Stimulated activated CD4-positive, alpha-beta T cell treated with anti-CD3 and anti-CD28 coated beads, Interleukin-1b, Interleukin-23, amount 100 ng/mL, for 48 hours (primary cell): ENCODE results near the gene KCTD11.
"Not testable (repeated sequence)": the region's sequence is repeated elsewhere in the genome, so short reads cannot be mapped to it uniquely, and the experiment has no call there.

Experiments
- DNase-seq: peaks from one replicate; pipeline ENCODE4 v3.0.0-alpha.2; 2020

Gene KCTD11

GRCh38 chr17:7323731-7324437 is 28.1 kb upstream of the KCTD11 start:
- peak; percentile 47 for DNase-seq

DNA sequence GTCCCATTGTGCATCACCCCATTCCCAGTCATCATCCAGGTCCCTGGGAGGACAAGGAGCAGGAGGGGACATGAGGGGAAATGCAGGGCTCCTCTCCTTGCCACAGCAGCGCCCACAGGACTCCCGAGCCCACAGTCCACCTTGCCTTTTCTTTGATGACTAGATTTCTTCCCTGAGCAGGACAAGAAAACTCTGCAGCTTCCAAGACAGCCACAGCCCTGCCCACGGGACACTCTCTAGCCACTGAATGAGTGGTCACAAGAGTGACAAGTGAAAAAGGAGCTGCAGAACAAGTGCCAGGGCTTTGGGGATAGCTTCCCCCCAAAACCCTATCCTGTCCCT is 27.6 kb upstream of the KCTD11 start:
- no peak for DNase-seq

GRCh38 chr17:7325031-7325528 is 26.9 kb upstream of the KCTD11 start:
- DNase-seq = no peak

GRCh38 chr17:7326186-7326585 is 25.8 kb upstream of the KCTD11 start:
- no peak for DNase-seq

GRCh38 chr17:7327056-7327455 is 24.9 kb upstream of the KCTD11 start:
- no peak for DNase-seq

GRCh38 chr17:7327501-7327900 is 24.5 kb upstream of the KCTD11 start:
- DNase-seq = no peak

- no peak for DNase-seq
Observed at GRCh38 chr17:7328009-7328408, 24.0 kb upstream of the KCTD11 start.

- no peak for DNase-seq
Observed at GRCh38 chr17:7328840-7329373, 23.1 kb upstream of the KCTD11 start, which contains the start of gene NEURL4. NEURL4 (minus strand) TSS chr17:7329335; CDS start chr17:7329312, 23 bp downstream.

- peak; percentile 97 for DNase-seq
Observed at GRCh38 chr17:7329374-7329996, 22.5 kb upstream of the KCTD11 start.

DNA sequence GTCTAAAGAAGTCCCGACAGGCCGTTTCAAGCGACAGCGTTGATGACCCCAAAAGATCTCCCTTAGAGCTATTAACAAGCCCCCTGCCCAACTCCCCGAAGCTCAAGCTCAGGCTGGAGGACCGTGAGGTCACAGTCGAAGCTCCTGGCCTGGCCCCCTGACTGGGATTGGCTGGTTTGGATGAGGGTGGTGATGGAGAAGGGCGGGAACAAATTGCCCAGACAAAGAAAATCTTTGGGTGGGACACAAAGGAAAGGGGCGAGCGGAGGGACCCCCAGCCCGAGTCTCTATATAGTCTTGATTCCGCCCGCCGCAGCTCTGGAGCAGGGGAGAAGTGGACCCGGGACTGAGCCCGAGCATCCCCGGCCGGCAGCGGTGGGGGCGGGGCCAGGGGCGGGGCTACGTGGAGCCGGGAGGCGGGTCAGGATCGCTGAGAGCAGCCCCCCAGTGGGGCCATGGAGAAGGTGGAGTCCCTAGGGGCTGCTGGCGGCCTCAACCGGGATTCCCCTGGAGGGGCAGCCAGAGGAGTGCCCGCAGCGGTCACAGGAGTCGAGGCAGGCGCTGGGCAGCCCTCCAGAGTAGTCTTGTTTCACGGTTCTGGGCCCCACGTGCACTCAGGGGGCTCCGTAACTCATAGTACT is 21.8 kb upstream of the KCTD11 start:
- DNase-seq = peak; percentile 84

DNA sequence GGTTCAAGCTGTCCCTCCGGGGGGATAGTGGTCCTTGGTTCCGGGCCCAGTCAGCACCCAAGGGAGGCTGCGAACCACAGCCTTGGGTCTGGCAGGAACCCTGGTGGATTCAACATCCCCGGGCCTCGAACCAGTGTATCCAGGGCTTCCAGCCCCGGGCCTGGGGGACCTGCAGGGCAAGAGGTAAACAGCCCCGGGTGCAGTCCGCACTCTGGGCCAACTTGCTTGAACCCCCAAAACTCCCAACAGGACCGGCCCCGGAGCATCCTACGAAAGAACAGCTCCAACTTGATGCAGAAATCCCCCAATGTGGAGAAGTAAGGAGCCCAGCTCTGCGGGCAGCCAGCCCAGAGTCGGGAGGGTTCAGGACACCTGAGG is 21.3 kb upstream of the KCTD11 start:
- no peak for DNase-seq

DNA sequence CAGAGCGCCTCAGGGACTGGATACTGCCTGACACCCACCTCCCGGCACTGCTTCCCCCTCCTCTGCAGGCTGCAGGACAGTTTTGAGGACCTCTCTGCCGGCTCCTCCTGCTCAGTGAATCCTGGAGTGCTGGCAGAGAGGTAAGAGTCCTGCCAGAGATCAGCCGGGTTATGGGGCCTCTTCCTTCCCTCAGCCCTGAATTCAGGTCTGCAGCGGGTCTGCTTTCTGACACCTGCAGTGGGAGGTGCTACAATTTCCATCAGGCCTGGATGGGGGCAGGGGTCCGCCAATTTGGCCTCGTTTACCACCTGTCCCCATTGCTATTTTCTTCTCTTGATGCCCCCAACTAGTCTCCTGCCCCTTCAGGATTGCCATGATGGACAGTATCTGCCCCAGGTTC is 19.9 kb upstream of the KCTD11 start:
- no peak for DNase-seq

DNA sequence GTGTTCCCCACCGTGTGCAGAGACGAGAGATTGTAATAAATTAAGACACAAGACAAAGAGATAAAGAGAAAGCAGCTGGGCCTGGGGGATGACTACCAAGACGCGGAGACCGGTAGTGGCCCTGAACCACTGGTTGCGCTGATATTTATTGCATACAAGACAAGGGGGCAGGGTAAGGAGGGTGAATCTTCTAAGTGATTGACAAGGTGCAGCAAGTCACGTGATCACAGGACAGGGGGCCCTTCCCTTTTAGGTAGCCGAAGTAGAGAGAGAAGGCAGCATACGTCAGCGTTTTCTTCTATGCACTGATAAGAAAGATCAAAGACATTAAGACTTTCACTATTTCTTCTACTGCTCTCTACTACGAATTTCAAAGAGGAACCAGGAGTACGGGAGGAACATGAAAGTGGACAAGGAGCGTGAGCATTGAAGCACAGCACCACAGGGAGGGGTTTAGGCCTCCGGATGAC is 19.3 kb upstream of the KCTD11 start:
- peak; percentile 58 for DNase-seq

- no peak for DNase-seq
Observed at GRCh38 chr17:7334938-7335538, 16.9 kb upstream of the KCTD11 start.

GRCh38 chr17:7335765-7336164 is 16.2 kb upstream of the KCTD11 start:
- not testable (repeated sequence) for DNase-seq

- DNase-seq = peak; percentile 81
Observed at GRCh38 chr17:7336240-7337175, 15.5 kb upstream of the KCTD11 start, which contains the start of gene ACAP1. ACAP1 (plus strand) TSS chr17:7336529; CDS start chr17:7336735, 206 bp downstream.

GRCh38 chr17:7337600-7337999 is 14.4 kb upstream of the KCTD11 start:
- not testable (repeated sequence) for DNase-seq

DNA sequence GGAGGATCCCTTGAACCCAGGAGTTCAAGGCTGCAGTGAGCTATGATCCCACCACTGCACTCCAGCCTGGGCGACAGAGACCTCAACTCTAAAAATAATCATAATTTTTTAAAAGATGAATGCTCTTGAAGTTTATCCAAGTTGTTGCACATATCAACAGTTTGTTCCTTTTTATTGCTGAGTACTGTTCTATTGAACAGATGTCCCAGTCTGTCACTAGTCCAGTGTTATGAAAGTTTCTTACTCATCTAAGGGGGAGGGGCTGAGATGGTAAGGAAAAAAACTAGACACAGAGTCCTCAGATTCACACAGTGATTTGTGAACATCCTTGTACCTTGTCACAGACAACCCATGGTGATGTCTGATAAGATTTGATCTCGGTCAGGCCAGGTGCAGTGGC is 11.8 kb upstream of the KCTD11 start:
- DNase-seq = no peak

DNA sequence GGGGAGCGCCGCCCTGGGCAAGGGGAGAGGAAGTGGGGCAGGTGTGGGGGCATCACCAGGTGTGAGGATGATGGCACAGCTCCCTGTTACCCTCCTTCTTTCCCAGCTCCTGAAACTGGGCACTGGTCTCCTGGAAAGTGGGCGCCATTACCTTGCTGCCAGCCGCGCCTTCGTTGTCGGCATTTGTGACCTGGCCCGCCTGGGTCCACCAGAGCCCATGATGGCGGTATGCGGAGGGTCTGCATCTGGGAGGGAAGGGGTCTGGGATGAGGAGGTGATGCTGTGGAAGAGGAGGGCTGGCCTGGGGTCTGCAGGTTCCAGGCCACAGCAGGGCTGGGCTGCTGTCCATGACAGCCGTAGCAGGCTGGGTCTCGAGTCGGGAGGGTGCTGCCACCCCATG is 10.1 kb upstream of the KCTD11 start:
- DNase-seq = no peak

- DNase-seq = no peak
Observed at GRCh38 chr17:7343250-7343649, 8.7 kb upstream of the KCTD11 start.

GRCh38 chr17:7346761-7347614 is 5.0 kb upstream of the KCTD11 start:
- DNase-seq = no peak
